ENCODE data around the gene C15orf61.

C15orf61 gene

GRCh38 chr15:67564021-67564967 is 43.4 kb downstream of the C15orf61 start:
- no peak overlapping the region for H3K27ac ChIP-seq
- TF ChIP-seq, protein P1, sequence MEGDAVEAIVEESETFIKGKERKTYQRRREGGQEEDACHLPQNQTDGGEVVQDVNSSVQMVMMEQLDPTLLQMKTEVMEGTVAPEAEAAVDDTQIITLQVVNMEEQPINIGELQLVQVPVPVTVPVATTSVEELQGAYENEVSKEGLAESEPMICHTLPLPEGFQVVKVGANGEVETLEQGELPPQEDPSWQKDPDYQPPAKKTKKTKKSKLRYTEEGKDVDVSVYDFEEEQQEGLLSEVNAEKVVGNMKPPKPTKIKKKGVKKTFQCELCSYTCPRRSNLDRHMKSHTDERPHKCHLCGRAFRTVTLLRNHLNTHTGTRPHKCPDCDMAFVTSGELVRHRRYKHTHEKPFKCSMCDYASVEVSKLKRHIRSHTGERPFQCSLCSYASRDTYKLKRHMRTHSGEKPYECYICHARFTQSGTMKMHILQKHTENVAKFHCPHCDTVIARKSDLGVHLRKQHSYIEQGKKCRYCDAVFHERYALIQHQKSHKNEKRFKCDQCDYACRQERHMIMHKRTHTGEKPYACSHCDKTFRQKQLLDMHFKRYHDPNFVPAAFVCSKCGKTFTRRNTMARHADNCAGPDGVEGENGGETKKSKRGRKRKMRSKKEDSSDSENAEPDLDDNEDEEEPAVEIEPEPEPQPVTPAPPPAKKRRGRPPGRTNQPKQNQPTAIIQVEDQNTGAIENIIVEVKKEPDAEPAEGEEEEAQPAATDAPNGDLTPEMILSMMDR (conservative IDR thresholded peaks at IDR 0.05), result no peak

- TF ChIP-seq, protein P1 (conservative IDR thresholded peaks at IDR 0.05), result no peak
- H3K27ac ChIP-seq, result no peak overlapping the region
These were observed 44.0 kb downstream of the C15orf61 start for GRCh38 chr15:67564968-67565345.

GRCh38 chr15:67569668-67570067 is 48.7 kb downstream of the C15orf61 start:
- TF ChIP-seq, protein P1 (conservative IDR thresholded peaks at IDR 0.05), result no peak
- no peak overlapping the region for H3K27ac ChIP-seq

GRCh38 chr15:67570875-67571647 is 50.1 kb downstream of the C15orf61 start:
- H3K27ac ChIP-seq, result no peak overlapping the region

DNA sequence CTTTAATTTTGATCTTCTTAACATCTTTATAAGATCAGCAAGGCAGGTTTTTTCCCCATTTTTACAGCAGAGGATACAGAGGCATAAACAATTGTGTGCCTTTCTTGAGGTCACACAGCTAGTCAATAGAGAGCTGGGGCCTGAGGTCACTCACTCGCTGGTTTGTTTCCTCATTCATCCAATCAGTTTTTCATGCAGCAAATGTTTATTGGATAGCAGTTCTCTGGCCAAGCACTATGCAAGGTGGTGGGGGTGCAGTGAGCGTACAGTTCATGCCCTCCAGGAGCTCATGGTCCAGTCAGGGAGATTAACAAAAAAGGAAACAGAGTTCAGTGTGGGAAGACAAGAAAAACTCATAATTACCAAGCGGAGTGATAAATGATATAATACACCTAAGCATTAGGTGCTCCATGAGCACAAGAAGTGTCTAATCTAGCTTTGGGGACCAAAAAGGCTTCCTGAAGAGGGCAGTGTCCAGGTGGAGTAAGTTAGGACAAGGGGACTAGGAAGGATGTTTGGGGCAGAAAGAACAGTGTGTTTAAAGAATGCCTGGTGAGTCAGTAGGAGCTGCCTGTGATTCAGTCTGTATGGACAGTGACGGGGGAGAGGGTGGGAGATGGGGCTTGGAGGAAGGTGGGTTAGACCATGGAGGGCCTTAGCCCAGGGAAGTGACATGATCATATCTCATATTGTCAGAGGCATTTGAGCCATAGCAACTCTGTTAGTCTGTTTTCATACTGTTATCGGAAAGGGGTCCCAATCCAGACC is 50.9 kb downstream of the C15orf61 start:
- TF ChIP-seq, protein P1 (conservative IDR thresholded peaks at IDR 0.05), result no peak
- H3K27ac ChIP-seq, result no peak overlapping the region

More at GRCh38 chr15:67570875-67571647, 50.1 kb downstream of the C15orf61 start:
- TF ChIP-seq, protein P1 (conservative IDR thresholded peaks at IDR 0.05), result no peak

DNA sequence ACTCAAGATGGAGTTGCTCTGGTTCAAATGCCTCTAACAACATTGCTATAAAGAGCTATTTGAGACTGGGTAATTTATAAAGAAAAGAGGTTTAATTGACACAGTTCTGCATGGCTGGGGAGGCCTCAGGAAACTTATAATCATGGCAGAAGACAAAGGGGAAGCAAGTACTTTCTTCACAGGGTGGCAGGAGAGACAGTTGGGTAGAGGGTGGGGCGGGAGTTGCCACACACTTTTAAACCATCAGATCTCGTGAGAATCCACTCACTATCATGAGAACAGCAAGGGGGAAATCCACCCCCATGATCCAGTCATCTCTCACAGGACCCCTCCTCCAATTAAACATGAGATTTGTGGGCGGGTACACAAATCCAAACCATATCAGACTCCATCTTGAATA is 52.3 kb downstream of the C15orf61 start:
- TF ChIP-seq, protein P1 (conservative IDR thresholded peaks at IDR 0.05), result no peak

More for the DNA sequence above, 52.3 kb downstream of the C15orf61 start:
- no peak overlapping the region for H3K27ac ChIP-seq
